Endodermal cell (in vitro differentiated cells): Measurements from ENCODE around the gene CALCOCO1. TPM values are rescaled to one million over a fixed set of nuclear protein-coding genes. Genes with fewer than 3 reads are reported as not detected.
A peak's percentile ranks its signal among the peaks of the same experiment; 100 is the strongest.

Experiments used
- DNase-seq: peaks from one replicate; pipeline ENCODE4 v3.0.0-alpha.2; 2017
- H3K27ac ChIP-seq: 2 replicates; pipeline ENCODE4 v1.5.1; 2013; ENCODE audit warnings: mild to moderate bottlenecking, low read depth, low read length, moderate library complexity
- H3K27me3 ChIP-seq: 2 replicates; pipeline ENCODE4 v1.6.1; 2013; ENCODE audit warnings: mild to moderate bottlenecking, low read length, moderate library complexity; ENCODE audit not compliant: insufficient read depth, control insufficient read depth, poor library complexity, severe bottlenecking
- H3K36me3 ChIP-seq: 2 replicates; pipeline ENCODE4 v1.7.0; 2013; ENCODE audit warnings: mild to moderate bottlenecking, low read length, moderate library complexity; ENCODE audit not compliant: control insufficient read depth, insufficient read depth
- H3K4me1 ChIP-seq: one replicate; pipeline ENCODE4 v1.7.0; 2013; ENCODE audit warnings: low read length; ENCODE audit not compliant: control insufficient read depth, insufficient read depth
- H3K4me3 ChIP-seq: 2 replicates; pipeline ENCODE4 v1.5.1; 2013; ENCODE audit warnings: mild to moderate bottlenecking, low read length, moderate library complexity
- H3K9ac ChIP-seq: 2 replicates; pipeline ENCODE4 v1.6.1; 2013; ENCODE audit warnings: mild to moderate bottlenecking, low read length, moderate library complexity; ENCODE audit not compliant: poor library complexity, severe bottlenecking; ENCODE audit errors: extremely low read depth
- H3K9me3 ChIP-seq: 2 replicates; pipeline ENCODE4 v1.6.1; 2013; ENCODE audit warnings: mild to moderate bottlenecking, low read length, moderate library complexity; ENCODE audit not compliant: control insufficient read depth
- H3K27ac Mint-ChIP-seq: 2 replicates; pipeline ENCODE4 v1.8.0; 2020; ENCODE audit warnings: mixed read lengths
- H3K27me3 Mint-ChIP-seq: 2 replicates; pipeline ENCODE4 v1.8.0; 2021; ENCODE audit warnings: mild to moderate bottlenecking, mixed read lengths; ENCODE audit not compliant: insufficient read depth
- H3K36me3 Mint-ChIP-seq: 2 replicates; pipeline ENCODE4 v1.8.0; 2020; ENCODE audit warnings: low read depth, mixed read lengths
- H3K4me1 Mint-ChIP-seq: 2 replicates; pipeline ENCODE4 v1.8.0; 2020; ENCODE audit warnings: mixed read lengths
- H3K4me3 Mint-ChIP-seq: 2 replicates; pipeline ENCODE4 v1.8.0; 2020; ENCODE audit warnings: mild to moderate bottlenecking, moderate library complexity, mixed read lengths
- H3K9me3 Mint-ChIP-seq: 2 replicates; pipeline ENCODE4 v1.8.0; 2020; ENCODE audit warnings: mild to moderate bottlenecking, mixed read lengths
- WGBS, 2 experiments: methylation state at CpG; one replicate each; pipeline versions ENCODE4 v1.1.5 to v1.1.7; 2013; ENCODE audit warnings: missing lambda C conversion rate in 2 of 2, mixed read lengths in 1 of 2; ENCODE audit not compliant: insufficient coverage in 1 of 2, insufficient read length in 1 of 2; 5-methylcytosine and 5-hydroxymethylcytosine counted together
- total RNA-seq, 2 donors: library from RNA; stranded (reverse); fragmentation: NEBNext Ultra II Directional in 1 of 2; extraction: Animal tissue kit (Norgen Biotek cat#: 25700) in 1 of 2; gene quantifications; 2 replicates in 1 of 2; 3 replicates in 1 of 2; pipeline ENCODE4 v1.2.1, GENCODE V29; 2021
- TF ChIP-seq, protein P1 (sequence below): fragments of 200-600 bp; sonication (generic); conservative IDR thresholded peaks from 2 replicates; pipeline ENCODE4 v1.5.0; 2021; ENCODE audit warnings: antibody characterized with exemption, mild to moderate bottlenecking

The CALCOCO1 gene
- total RNA-seq, 2 donors from 2014 or later = 41.4 to 45.7 TPM

DNA sequence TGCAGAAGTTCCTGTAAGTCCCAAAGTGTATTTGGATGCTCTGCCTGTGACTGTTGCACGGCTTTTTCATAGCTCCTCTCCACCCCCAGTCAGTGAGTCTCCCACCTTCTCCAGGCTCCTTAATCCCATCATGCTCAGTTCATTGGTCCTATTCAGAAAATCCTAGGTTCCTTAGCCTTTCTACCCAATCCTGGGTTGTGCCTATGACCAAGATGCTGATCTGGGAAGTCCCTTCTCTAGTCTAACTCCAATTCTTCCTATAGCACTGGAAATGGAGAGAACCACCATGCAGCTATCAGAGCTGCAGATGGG lies 16.8 kb upstream of the CALCOCO1 start:
- TF ChIP-seq, protein P1, sequence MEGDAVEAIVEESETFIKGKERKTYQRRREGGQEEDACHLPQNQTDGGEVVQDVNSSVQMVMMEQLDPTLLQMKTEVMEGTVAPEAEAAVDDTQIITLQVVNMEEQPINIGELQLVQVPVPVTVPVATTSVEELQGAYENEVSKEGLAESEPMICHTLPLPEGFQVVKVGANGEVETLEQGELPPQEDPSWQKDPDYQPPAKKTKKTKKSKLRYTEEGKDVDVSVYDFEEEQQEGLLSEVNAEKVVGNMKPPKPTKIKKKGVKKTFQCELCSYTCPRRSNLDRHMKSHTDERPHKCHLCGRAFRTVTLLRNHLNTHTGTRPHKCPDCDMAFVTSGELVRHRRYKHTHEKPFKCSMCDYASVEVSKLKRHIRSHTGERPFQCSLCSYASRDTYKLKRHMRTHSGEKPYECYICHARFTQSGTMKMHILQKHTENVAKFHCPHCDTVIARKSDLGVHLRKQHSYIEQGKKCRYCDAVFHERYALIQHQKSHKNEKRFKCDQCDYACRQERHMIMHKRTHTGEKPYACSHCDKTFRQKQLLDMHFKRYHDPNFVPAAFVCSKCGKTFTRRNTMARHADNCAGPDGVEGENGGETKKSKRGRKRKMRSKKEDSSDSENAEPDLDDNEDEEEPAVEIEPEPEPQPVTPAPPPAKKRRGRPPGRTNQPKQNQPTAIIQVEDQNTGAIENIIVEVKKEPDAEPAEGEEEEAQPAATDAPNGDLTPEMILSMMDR = no peak
- Histone ChIP-seq H3K27ac (no peak overlapping the region), H3K9me3 (no peaks in the 10 kb centered on the region), H3K36me3 (no peaks in the 10 kb centered on the region), H3K27me3 (peaks cover 96% of the 10 kb centered on the region), H3K4me1 (no peaks in the 10 kb centered on the region), H3K9ac (no peak overlapping the region), H3K4me3 (no peak overlapping the region)
- Mint-ChIP-seq H3K27ac (no peak overlapping the region), H3K36me3 (no peaks in the 10 kb centered on the region), H3K4me3 (no peak overlapping the region), H3K4me1 (peaks cover 8% of the 10 kb centered on the region), H3K27me3 (peaks cover 7% of the 10 kb centered on the region), H3K9me3 (no peaks in the 10 kb centered on the region)
- no peak for DNase-seq
- WGBS, 2 experiments = 87% methylated on average over 1 of the region's 1 CpG; no CpG with 5 or more reads in 1 of the 2 experiments

- Histone ChIP-seq H3K9me3 (no peaks in the 10 kb centered on the region), H3K27ac (no peak overlapping the region), H3K9ac (no peak overlapping the region), H3K4me3 (no peak overlapping the region), H3K27me3 (peaks cover 96% of the 10 kb centered on the region), H3K4me1 (no peaks in the 10 kb centered on the region), H3K36me3 (no peaks in the 10 kb centered on the region)
- Mint-ChIP-seq H3K4me1 (peaks cover 10% of the 10 kb centered on the region), H3K27ac (no peak overlapping the region), H3K27me3 (peaks cover 7% of the 10 kb centered on the region), H3K36me3 (no peaks in the 10 kb centered on the region), H3K9me3 (no peaks in the 10 kb centered on the region), H3K4me3 (peak overlapping the region; percentile 19)
- TF ChIP-seq, protein P1 = peak; percentile 93
- WGBS, 2 experiments = 39 to 52% methylated on average over 11 to 16 of the region's 16 CpGs
- peak; percentile 94 for DNase-seq
Observed at GRCh38 chr12:53743266-53744129, 16.2 kb upstream of the CALCOCO1 start.

GRCh38 chr12:53740130-53740491 lies 12.9 kb upstream of the CALCOCO1 start:
- Mint-ChIP-seq H3K4me1 (peaks cover 13% of the 10 kb centered on the region), H3K27me3 (no peaks in the 10 kb centered on the region), H3K4me3 (peak overlapping the region; percentile 56), H3K27ac (no peak overlapping the region), H3K9me3 (no peaks in the 10 kb centered on the region), H3K36me3 (no peaks in the 10 kb centered on the region)
- TF ChIP-seq, protein P1 = no peak
- no peaks in the 10 kb centered on the region for H3K9me3 ChIP-seq
- no peak overlapping the region for H3K27ac ChIP-seq
- no peak overlapping the region for H3K9ac ChIP-seq
- H3K27me3 ChIP-seq = peaks cover 99% of the 10 kb centered on the region
- DNase-seq = no peak
- no peak overlapping the region for H3K4me3 ChIP-seq
- 88 to 89% methylated on average over 3 of the region's 3 CpGs for WGBS, 2 experiments
- H3K4me1 ChIP-seq = no peaks in the 10 kb centered on the region
- H3K36me3 ChIP-seq = no peaks in the 10 kb centered on the region
